HepG2 (cell line): ENCODE results near the gene ARIH2. TPM values are rescaled to one million over a fixed set of nuclear protein-coding genes. Genes with fewer than 3 reads are reported as not detected.

ENCODE experiments used
- BHLHE40 ChIP-seq: IDR thresholded peaks from 2 replicates; pipeline ENCODE4 v1.6.1; 2011; ENCODE audit warnings: low read length, improper control_type of control experiment
- CREB3 ChIP-seq: sonication (generic); formaldehyde crosslinking; IDR thresholded peaks from 2 replicates; pipeline ENCODE4 v1.5.0; 2020; ENCODE audit warnings: missing genetic modification reagents
- CSRNP1 ChIP-seq: sonication (generic); formaldehyde crosslinking; IDR thresholded peaks from 2 replicates; pipeline ENCODE4 v1.8.1; 2023; ENCODE audit warnings: mild to moderate bottlenecking, missing genetic modification reagents
- FOXP4 ChIP-seq: sonication (generic); formaldehyde crosslinking; IDR thresholded peaks from 2 replicates; pipeline ENCODE4 v1.4.0; 2020; ENCODE audit warnings: missing genetic modification reagents
- HNF1B ChIP-seq: sonication (generic); formaldehyde crosslinking; IDR thresholded peaks from 2 replicates; pipeline ENCODE4 v1.5.1; 2020; ENCODE audit warnings: mild to moderate bottlenecking, moderate library complexity, missing genetic modification reagents
- MNT ChIP-seq: fragments of 450-650 bp; IDR thresholded peaks from 2 replicates; pipeline ENCODE4 v1.6.1; 2016
- NFE2 ChIP-seq: sonication (generic); formaldehyde crosslinking; IDR thresholded peaks from 2 replicates; pipeline ENCODE4 v1.4.0; 2020; ENCODE audit warnings: missing genetic modification reagents
- REPIN1 ChIP-seq: sonication (generic); formaldehyde crosslinking; IDR thresholded peaks from 2 replicates; pipeline ENCODE4 v1.8.0; 2022; ENCODE audit warnings: missing genetic modification reagents, low read depth, mild to moderate bottlenecking, borderline replicate concordance
- SP140L ChIP-seq: sonication (generic); formaldehyde crosslinking; IDR thresholded peaks from 2 replicates; pipeline ENCODE4 v1.4.0; 2020; ENCODE audit warnings: missing genetic modification reagents, borderline replicate concordance
- ZBTB14 ChIP-seq: sonication (generic); formaldehyde crosslinking; IDR thresholded peaks from 2 replicates; pipeline ENCODE4 v1.4.0; 2020; ENCODE audit warnings: missing genetic modification reagents
- ZNF20 ChIP-seq: sonication (generic); formaldehyde crosslinking; IDR thresholded peaks from 2 replicates; pipeline ENCODE4 v1.4.0; 2020; ENCODE audit warnings: mild to moderate bottlenecking, moderate library complexity, missing genetic modification reagents
- ZNF251 ChIP-seq: sonication (generic); formaldehyde crosslinking; IDR thresholded peaks from 2 replicates; pipeline ENCODE4 v1.9.0; 2021; ENCODE audit warnings: mild to moderate bottlenecking, missing genetic modification reagents
- ZNF331 ChIP-seq: sonication (generic); formaldehyde crosslinking; IDR thresholded peaks from 2 replicates; pipeline ENCODE4 v1.4.0; 2020; ENCODE audit warnings: missing genetic modification reagents
- ZNF550 ChIP-seq: sonication (generic); formaldehyde crosslinking; IDR thresholded peaks from 2 replicates; pipeline ENCODE4 v1.4.0; 2020; ENCODE audit warnings: mild to moderate bottlenecking, missing genetic modification reagents, borderline replicate concordance
- ZNF556 ChIP-seq: sonication (generic); formaldehyde crosslinking; IDR thresholded peaks from 2 replicates; pipeline ENCODE4 v1.4.0; 2020; ENCODE audit warnings: mild to moderate bottlenecking, missing genetic modification reagents, borderline replicate concordance
- ZNF569 ChIP-seq: sonication (generic); formaldehyde crosslinking; IDR thresholded peaks from 2 replicates; pipeline ENCODE4 v1.5.0; 2020; ENCODE audit warnings: mild to moderate bottlenecking, missing genetic modification reagents, moderate library complexity, borderline replicate concordance
- ZSCAN5A ChIP-seq: sonication (generic); formaldehyde crosslinking; IDR thresholded peaks from 2 replicates; pipeline ENCODE4 v1.8.0; 2022; ENCODE audit warnings: mild to moderate bottlenecking, missing genetic modification reagents, borderline replicate concordance
- polyA plus RNA-seq, 8 experiments: library from polyadenylated mRNA; depleted of rRNA in 3 of 8; stranded (reverse) in 7 of 8; unstranded in 1 of 8; fragments of >200 nt; fragmentation: Illumina TruSeq in 4 of 8; extraction: Trizol in 4 of 8; gene quantifications; 2 replicates each; pipeline versions ENCODE4 v1.2.1 to v1.2.3, GENCODE V29; 2011 to 2016; ENCODE audit warnings: low read depth in 4 of 8, missing spikeins in 1 of 8, mixed read lengths in 1 of 8; ENCODE audit not compliant: insufficient read depth in 1 of 8
- total RNA-seq, 5 experiments: library from RNA; depleted of rRNA; stranded (reverse); fragments of >200 nt; fragmentation: Illumina TruSeq; extraction: Trizol; gene quantifications; 2 replicates each; pipeline ENCODE4 v1.2.3, GENCODE V29; 2016; ENCODE audit warnings: low read depth in 1 of 5

The ARIH2 gene
- total and polyA plus RNA-seq, 2 of the 13 experiments (the other 11 are each of a cell fraction or from before 2014, with no cell fraction given) = 64.8 to 83.3 TPM

- TF ChIP-seq BHLHE40 = peak; percentile 99
- peak; percentile 55; the same call in 1 of the 2 replicates for TF ChIP-seq MNT
- peak; percentile 76; the same call in 1 of the 2 replicates for TF ChIP-seq HNF1B (CRISPR knock-in tag)
- no peak for TF ChIP-seq ZNF569 (CRISPR knock-in tag)
- no peak for TF ChIP-seq ZNF550 (CRISPR knock-in tag)
- peak; percentile 42; the same call in 1 of the 2 replicates for TF ChIP-seq ZNF20 (CRISPR knock-in tag)
- no peak for TF ChIP-seq ZBTB14 (CRISPR knock-in tag)
- TF ChIP-seq CSRNP1 (CRISPR knock-in tag) = peak; percentile 75
- TF ChIP-seq ZSCAN5A (CRISPR knock-in tag) = 0 out of 2 replicates have a peak, but pooled peaks have one; percentile 45
- TF ChIP-seq CREB3 = no peak
- TF ChIP-seq NFE2 (CRISPR knock-in tag) = no peak
- peak; percentile 31; the same call in 1 of the 2 replicates for TF ChIP-seq ZNF331 (CRISPR knock-in tag)
- no peak; the same call in 1 of the 2 replicates for TF ChIP-seq REPIN1 (CRISPR knock-in tag)
- TF ChIP-seq FOXP4 = 0 out of 2 replicates have a peak, but pooled peaks have one; percentile 45
- TF ChIP-seq ZNF556 = 0 out of 2 replicates have a peak, but pooled peaks have one; percentile 51
- peak; percentile 74; the same call in 1 of the 2 replicates for TF ChIP-seq ZNF251 (CRISPR knock-in tag)
- TF ChIP-seq SP140L (CRISPR knock-in tag) = 0 out of 2 replicates have a peak, but pooled peaks have one; percentile 20
Observed at GRCh38 chr3:49007068-49007770, 88.6 kb downstream of the ARIH2 start, which contains the start of gene WDR6 (continued).
